SIG-M5 treated with dmso at 0.1 percent for 504 hours (cell line): Measurements from ENCODE around the gene TERT.

ENCODE experiments used
- DNase-seq: peaks from one replicate; lab custom pipeline; 2025; ENCODE audit not compliant: unreplicated experiment; lab: John Stamatoyannopoulos, UW

The TERT gene

GRCh38 chr5:1221721-1222120 is 73.1 kb downstream of the TERT start:
- DNase-seq, result no peak

GRCh38 chr5:1220831-1221230 is 74.0 kb downstream of the TERT start:
- DNase-seq, result no peak

GRCh38 chr5:1220351-1220750 is 74.5 kb downstream of the TERT start:
- DNase-seq, result no peak

- DNase-seq, result no peak
These were observed 75.1 kb downstream of the TERT start for GRCh38 chr5:1219768-1220100.

- DNase-seq, result no peak
These were observed 75.6 kb downstream of the TERT start for GRCh38 chr5:1219098-1219767.

GRCh38 chr5:1218351-1219080 is 76.4 kb downstream of the TERT start:
- DNase-seq, result no peak

- no peak for DNase-seq
These were observed 77.2 kb downstream of the TERT start for GRCh38 chr5:1217596-1218206.

- no peak for DNase-seq
These were observed 78.0 kb downstream of the TERT start for GRCh38 chr5:1216918-1217295.

GRCh38 chr5:1216211-1216917 is 78.5 kb downstream of the TERT start:
- DNase-seq, result no peak

- DNase-seq, result no peak
These were observed 79.4 kb downstream of the TERT start for GRCh38 chr5:1215320-1216096.

GRCh38 chr5:1214936-1215220 is 80.0 kb downstream of the TERT start:
- DNase-seq, result no peak

GRCh38 chr5:1214163-1214935 is 80.5 kb downstream of the TERT start:
- no peak for DNase-seq

- no peak for DNase-seq
These were observed 81.2 kb downstream of the TERT start for GRCh38 chr5:1213508-1214162.

GRCh38 chr5:1212881-1213280 is 82.0 kb downstream of the TERT start:
- no peak for DNase-seq

- no peak for DNase-seq
These were observed 82.6 kb downstream of the TERT start for GRCh38 chr5:1212271-1212670.

GRCh38 chr5:1211701-1212100 is 83.2 kb downstream of the TERT start:
- DNase-seq, result no peak

GRCh38 chr5:1210832-1211251 is 84.0 kb downstream of the TERT start:
- DNase-seq, result no peak

GRCh38 chr5:1209896-1210776 is 84.7 kb downstream of the TERT start:
- DNase-seq, result peak; percentile 18

- DNase-seq, result no peak
These were observed 85.4 kb downstream of the TERT start for GRCh38 chr5:1209489-1209852.
